NCI-H1694 treated with DMSO at 0.1 percent for 48 hours (cell line): Measurements from ENCODE around the gene KAZN.

ENCODE experiments used
- DNase-seq: peaks from one replicate; lab custom pipeline; 2025; lab: John Stamatoyannopoulos, UW

The KAZN gene

DNA sequence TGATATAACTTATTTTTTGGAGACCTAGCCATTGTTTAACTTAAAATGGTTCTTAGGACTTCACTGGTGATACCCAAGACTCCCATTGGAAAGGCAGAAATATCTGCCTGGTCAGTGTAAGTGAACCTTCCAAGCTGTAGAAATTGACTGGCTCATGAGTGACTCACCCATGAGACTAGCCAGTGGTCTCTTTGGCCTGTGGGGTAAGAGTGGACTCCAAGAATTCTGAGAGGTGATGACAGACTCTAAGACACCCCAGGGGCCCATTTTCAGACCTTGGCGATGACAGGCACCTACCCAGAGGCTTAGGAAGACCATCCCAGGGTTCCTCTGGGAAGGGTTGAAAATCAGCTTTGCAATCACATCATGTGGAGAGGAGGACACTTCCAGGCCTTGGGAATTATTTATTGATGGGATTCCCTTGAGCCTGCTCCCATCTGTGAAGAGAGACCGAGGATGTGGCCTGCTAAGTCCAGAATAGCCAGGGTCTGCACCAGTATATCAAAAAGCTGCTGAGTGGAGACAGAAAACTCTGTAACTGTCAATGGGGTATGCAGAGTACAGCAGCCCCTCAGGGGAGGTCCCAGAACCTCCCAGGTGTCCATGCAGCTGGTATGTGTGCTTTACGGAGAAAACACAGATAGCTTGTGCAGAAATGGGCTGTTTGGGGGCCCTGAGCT is 78.9 kb downstream of the KAZN start:
- no peak for DNase-seq

GRCh38 chr1:14678011-14678638 is 79.6 kb downstream of the KAZN start:
- DNase-seq: no peak

DNA sequence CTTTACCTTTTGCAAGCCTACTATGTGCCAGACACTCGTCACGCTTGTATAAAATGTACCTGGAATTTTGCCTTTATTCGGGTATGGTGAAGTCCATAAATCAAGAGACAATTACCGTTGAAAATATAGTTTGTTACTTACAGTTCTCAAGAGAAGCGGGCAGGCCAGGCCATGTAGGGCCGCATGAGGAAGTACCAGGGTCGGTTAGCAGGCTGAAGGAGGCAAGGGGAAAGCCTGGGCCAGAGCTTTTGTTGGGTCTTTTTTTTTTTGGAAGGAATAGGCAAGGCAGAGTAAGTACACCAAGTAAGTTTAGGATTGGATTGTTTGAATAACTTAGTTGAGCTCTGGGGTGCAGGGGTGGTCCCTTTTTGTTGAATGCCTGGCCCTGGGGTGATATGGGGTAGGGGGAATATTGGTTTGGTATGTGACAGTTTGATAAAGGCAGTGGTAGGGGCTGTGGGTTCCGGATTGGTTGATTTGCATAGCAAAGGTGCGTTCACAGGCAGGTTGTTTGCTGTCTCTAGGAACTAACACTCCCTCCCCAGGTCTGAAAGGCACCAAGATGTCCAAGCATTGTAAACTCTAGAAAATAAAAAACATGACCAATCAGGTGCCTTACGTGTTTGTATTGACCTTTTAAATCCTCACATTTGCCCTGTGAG is 80.7 kb downstream of the KAZN start:
- no peak for DNase-seq

GRCh38 chr1:14681182-14681581 is 82.7 kb downstream of the KAZN start:
- DNase-seq: no peak

GRCh38 chr1:14682941-14683621 is 84.6 kb downstream of the KAZN start:
- no peak for DNase-seq

GRCh38 chr1:14685078-14685477 is 86.6 kb downstream of the KAZN start:
- DNase-seq: no peak

GRCh38 chr1:14686701-14687100 is 88.2 kb downstream of the KAZN start:
- DNase-seq: no peak

DNA sequence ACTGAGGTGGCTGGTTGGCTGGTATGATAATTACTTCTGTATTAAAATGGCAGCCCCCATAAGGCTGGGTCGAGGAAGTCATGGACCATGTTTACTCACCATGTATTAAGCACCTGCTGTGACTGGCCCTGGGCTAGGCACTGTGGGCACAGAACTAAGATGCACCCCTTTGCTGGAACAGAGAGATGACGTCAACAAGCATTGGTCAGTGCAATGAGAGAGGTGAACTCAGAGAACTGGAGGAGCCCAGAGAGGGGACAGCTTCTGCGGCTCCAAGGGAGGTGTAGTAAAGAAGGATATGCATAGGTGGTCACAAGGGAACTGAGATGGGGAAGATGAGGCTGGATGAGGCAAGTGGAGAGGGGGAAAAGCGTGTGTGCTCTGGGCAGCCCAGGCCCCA is 88.7 kb downstream of the KAZN start:
- no peak for DNase-seq

GRCh38 chr1:14689996-14690615 is 91.6 kb downstream of the KAZN start:
- DNase-seq: no peak

DNA sequence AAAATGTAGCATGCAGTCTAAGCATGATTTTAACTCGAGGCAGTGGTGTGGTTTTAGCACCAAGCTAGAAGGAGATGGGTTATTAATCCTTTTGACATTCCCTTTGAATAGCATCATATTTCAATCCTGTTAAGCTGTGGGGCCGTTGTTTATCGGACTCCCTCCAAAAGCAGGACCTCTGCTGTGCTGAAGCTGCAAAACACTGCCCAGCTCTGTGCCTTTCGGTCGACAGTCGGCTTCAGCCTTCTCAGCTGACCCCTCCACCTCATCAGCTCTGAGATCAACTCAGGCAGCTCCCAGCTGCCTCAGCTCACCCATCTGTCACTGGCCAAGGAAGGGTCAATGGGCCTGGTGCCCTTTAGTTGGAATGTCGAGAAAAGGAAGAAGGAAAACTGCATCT is 95.5 kb downstream of the KAZN start:
- no peak for DNase-seq

DNA sequence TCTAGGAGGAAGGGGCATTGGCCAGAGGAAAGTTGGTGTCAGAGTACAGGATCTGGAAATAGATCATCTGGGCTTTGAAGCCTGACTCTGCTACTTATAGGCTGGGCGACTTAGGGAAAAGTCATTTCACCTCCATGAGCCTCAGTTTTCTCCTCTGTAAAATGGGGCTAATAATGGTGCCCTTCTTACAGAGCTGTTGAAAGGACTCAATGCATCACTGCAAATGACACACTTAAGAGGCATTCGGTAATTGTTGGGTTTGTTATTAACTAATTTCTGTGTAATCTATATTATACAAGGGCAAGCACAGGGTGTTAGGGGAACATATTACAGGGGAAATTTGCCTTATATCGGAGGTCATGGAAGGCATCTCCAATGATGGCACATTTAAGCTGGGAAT is 96.1 kb downstream of the KAZN start:
- no peak for DNase-seq

GRCh38 chr1:14696761-14697160 is 98.3 kb downstream of the KAZN start:
- no peak for DNase-seq

- no peak for DNase-seq
These were observed 98.9 kb downstream of the KAZN start for GRCh38 chr1:14697353-14697752.

DNA sequence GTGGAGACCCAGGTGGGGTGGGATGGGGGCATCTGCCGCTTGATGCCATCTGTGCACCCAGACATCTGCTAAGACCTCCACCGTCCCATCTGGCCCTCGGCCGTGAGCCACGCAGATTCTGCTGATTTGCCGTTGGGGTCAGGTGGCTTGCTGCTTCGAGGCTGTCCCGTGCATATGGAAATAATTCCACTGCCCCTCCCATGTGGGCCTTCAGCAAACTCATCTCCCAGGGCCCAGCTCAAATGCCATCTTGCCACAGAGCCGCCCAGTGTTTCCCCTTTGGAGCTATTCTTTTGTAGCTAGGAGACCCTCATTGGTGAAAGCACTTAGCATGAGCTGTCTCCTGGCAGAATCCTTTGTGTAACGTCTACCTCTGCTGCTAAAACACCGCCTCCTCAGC is 99.8 kb downstream of the KAZN start:
- DNase-seq: no peak

DNA sequence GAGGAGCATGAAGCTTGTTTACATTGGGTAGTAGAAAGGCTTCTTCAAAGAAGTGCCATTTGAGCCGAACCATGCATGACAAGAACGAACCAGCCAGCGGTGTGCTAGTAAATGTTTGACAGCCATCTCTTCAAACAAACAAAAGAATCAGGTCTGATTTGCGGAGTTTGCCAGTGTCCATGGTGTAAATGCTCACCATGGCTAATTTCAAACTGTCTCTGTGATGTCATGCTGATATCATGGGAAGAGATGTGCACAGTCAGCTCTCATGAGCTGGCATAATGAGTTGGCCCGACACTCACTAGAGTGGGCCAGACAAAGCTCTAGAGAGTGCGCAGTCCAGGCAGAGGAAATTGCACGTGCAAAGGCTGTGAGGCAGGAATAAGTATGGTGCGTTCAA is 101.1 kb downstream of the KAZN start:
- DNase-seq: no peak

DNA sequence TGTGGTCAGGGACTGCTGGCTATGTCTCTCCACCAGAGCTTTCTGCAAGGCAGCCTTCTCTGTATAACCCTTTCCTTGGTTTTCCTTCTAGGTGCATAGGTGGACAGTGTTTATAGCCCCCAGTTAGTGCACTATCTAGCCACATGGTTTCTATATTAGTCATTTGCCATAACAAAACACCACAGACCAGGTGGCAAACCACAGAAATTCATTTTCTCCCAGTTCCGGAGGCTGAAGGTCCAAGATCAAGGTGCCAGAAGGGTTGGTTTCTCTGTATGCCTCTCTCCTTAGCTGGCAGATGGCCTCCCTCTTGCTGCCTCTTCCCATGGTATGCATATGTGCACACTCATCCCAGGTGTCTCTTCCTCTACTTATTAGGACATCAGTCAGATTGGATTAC is 106.4 kb downstream of the KAZN start:
- DNase-seq: no peak

DNA sequence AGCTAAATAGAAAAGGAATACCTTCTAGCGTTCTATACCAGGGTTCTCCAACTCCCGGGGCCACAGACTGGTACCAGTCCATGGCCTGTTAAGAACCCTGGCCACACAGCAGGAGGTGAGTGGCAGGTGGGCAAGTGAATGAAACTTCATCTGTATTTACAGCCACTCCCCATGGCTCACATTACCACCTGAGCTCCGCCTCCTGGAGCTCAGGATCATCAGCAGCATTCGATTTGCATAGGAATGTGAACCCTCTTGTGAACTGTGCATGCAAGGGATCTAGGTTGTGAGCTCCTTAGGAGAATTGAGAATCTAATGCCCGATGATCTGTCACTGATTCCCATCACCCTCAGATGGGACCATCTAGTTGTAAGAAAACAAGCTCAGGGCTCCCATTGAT is 107.3 kb downstream of the KAZN start:
- DNase-seq: no peak

DNA sequence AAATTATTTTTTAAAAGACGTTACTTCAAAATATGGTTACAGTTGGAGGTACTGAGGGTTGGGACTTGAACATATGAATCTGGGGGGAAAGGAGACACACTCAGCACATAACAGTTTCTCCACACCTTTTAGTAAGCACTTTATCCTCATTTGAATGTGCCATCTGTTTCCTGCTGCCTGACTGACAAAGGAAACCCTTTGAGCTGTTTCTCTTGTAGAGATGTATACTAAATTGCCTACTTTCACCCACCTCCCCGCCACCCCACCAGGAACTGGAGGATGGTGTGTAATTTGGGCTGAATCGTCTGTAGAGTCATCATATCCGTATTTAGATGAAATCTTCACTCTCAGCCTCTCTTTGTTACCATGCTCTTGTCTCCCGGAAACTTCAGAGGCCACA is 108.1 kb downstream of the KAZN start:
- DNase-seq: no peak

- no peak for DNase-seq
These were observed 109.3 kb downstream of the KAZN start for GRCh38 chr1:14707531-14708445.

DNA sequence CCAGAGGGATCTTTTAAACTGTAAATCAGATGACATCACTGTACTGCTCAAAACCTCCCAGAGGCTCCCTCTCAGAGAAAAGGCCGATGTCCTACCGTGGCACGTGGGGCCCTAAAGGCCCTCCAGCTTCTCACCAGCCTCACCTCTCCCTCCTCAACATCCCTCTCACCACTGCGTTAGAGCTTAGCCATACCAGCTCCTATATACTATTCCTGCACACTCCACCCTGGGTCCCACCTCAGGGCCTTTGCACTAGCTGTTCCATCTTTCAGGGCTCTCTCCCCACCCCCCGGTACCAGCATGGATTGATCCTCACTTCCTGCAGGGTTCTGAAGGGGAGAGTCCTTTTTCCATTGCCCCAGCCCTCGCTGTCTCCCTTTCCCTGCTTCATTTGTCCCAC is 111.8 kb downstream of the KAZN start:
- DNase-seq: no peak

- DNase-seq: no peak
These were observed 113.7 kb downstream of the KAZN start for GRCh38 chr1:14712136-14712535.
